Peyer's patch (tissue), 4 donors: ENCODE measurements around the gene MOSPD2. TPM values are rescaled to one million over a fixed set of nuclear protein-coding genes. Genes with fewer than 3 reads are reported as not detected.

Source experiments
- DNase-seq, 3 donors: peaks; one replicate each; pipeline ENCODE4 v3.0.0-alpha.2; 2017 to 2019
- H3K27ac ChIP-seq, 4 donors: fragments of 200-600 bp; sonication (generic); one replicate each; pipeline ENCODE4 v1.5.1; 2016 to 2019
- H3K27me3 ChIP-seq, 2 donors: fragments of 200-600 bp; sonication (generic); one replicate each; pipeline ENCODE4 v1.5.1; 2019
- H3K36me3 ChIP-seq, 3 donors: fragments of 200-600 bp; sonication (generic); one replicate each; pipeline ENCODE4 v1.5.1; 2016 to 2019
- H3K4me1 ChIP-seq, 4 donors: fragments of 200-600 bp; sonication (generic); one replicate each; pipeline ENCODE4 v1.5.1; 2016 to 2019
- H3K4me3 ChIP-seq, 4 donors: fragments of 200-600 bp; sonication (generic); 1 replicate in 3 of 4; 2 replicates in 1 of 4; pipeline ENCODE4 v1.5.1; 2016 to 2019; ENCODE audit warnings: mild to moderate bottlenecking in 1 of 4
- H3K9me3 ChIP-seq, 4 donors: fragments of 200-600 bp; sonication (generic); one replicate each; pipeline ENCODE4 v1.5.1; 2016 to 2019; ENCODE audit warnings: mild to moderate bottlenecking in 1 of 4
- CTCF ChIP-seq, 6 experiments: fragments of 450-650 bp in 4 of 6; fragments of 200-600 bp in 2 of 6; sonication (generic) in 1 of 6; IDR thresholded peaks; one replicate each; pipeline ENCODE4 v1.5.1; 2017 to 2019; ENCODE audit warnings: antibody characterized with exemption in 6 of 6, mild to moderate bottlenecking in 3 of 6, moderate library complexity in 1 of 6
- POLR2A ChIP-seq, 2 donors: fragments of 450-650 bp; IDR thresholded peaks; one replicate each; pipeline ENCODE4 v1.5.1; 2017; ENCODE audit warnings: antibody characterized with exemption in 2 of 2, mild to moderate bottlenecking in 2 of 2, moderate library complexity in 2 of 2
- total RNA-seq, 4 donors: library from RNA; depleted of rRNA; stranded (reverse); fragments of >200 nt; gene quantifications; one replicate each; pipeline ENCODE4 v1.1.0, GENCODE V29; 2016

Gene MOSPD2
- total RNA-seq, 4 donors from 2014 or later, result 9.9 to 24.2 (median 22.0) TPM

- DNase-seq, result no peak
- Histone ChIP-seq H3K36me3 (no peaks in the 10 kb centered on the region), H3K27me3 (no peaks in the 10 kb centered on the region), H3K27ac (no peak overlapping the region), H3K4me3 (no peak overlapping the region), H3K4me1 (no peaks in the 10 kb centered on the region), H3K9me3 (no peaks in the 10 kb centered on the region)
- TF ChIP-seq CTCF (IDR thresholded peaks at IDR 0.05), result no peak
- TF ChIP-seq POLR2A (IDR thresholded peaks at IDR 0.05), result no peak
Observed at GRCh38 chrX:14871767-14872166, 1.5 kb upstream of the MOSPD2 start.

GRCh38 chrX:14872355-14872754, 866 bp upstream of the MOSPD2 start:
- no peak overlapping the region for H3K27ac ChIP-seq
- peak overlapping the region; percentile 39 to 66 (median 60) for H3K4me3 ChIP-seq
- H3K9me3 ChIP-seq, result no peaks in the 10 kb centered on the region
- DNase-seq, result no peak
- no peaks in the 10 kb centered on the region for H3K4me1 ChIP-seq
- no peaks in the 10 kb centered on the region for H3K27me3 ChIP-seq
- no peak for TF ChIP-seq CTCF (IDR thresholded peaks at IDR 0.05)
- TF ChIP-seq POLR2A (IDR thresholded peaks at IDR 0.05), result no peak
- H3K36me3 ChIP-seq, result no peaks in the 10 kb centered on the region

GRCh38 chrX:14873676-14874049, 442 bp downstream of the MOSPD2 start:
- DNase-seq, result no peak
- Histone ChIP-seq H3K4me3 (peak overlapping the region; percentile 54 to 72 (median 66)), H3K4me1 (no peaks in the 10 kb centered on the region), H3K27ac (peak overlapping the region; percentile 68 to 85 (median 82)), H3K36me3 (no peaks in the 10 kb centered on the region), H3K27me3 (no peaks in the 10 kb centered on the region), H3K9me3 (no peaks in the 10 kb centered on the region)
- TF ChIP-seq POLR2A (IDR thresholded peaks at IDR 0.05), result no peak
- no peak for TF ChIP-seq CTCF (IDR thresholded peaks at IDR 0.05)

GRCh38 chrX:14875624-14876023, 2.4 kb downstream of the MOSPD2 start:
- Histone ChIP-seq H3K36me3 (no peaks in the 10 kb centered on the region), H3K27me3 (no peaks in the 10 kb centered on the region), H3K4me1 (no peaks in the 10 kb centered on the region), H3K9me3 (no peaks in the 10 kb centered on the region), H3K4me3 (no peak overlapping the region), H3K27ac (no peak overlapping the region)
- no peak for DNase-seq
- TF ChIP-seq CTCF (IDR thresholded peaks at IDR 0.05) (no peak), POLR2A (IDR thresholded peaks at IDR 0.05) (no peak)

- no peak overlapping the region for H3K4me3 ChIP-seq
- no peaks in the 10 kb centered on the region for H3K4me1 ChIP-seq
- TF ChIP-seq CTCF (IDR thresholded peaks at IDR 0.05) (no peak), POLR2A (IDR thresholded peaks at IDR 0.05) (no peak)
- no peak for DNase-seq
- no peak overlapping the region for H3K27ac ChIP-seq
- no peaks in the 10 kb centered on the region for H3K9me3 ChIP-seq
- no peaks in the 10 kb centered on the region for H3K36me3 ChIP-seq
- no peaks in the 10 kb centered on the region for H3K27me3 ChIP-seq
Observed at GRCh38 chrX:14883826-14884225, 10.6 kb downstream of the MOSPD2 start.

GRCh38 chrX:14884714-14885113, 11.5 kb downstream of the MOSPD2 start:
- Histone ChIP-seq H3K9me3 (no peaks in the 10 kb centered on the region), H3K4me3 (no peak overlapping the region), H3K27ac (no peak overlapping the region), H3K27me3 (no peaks in the 10 kb centered on the region), H3K36me3 (no peaks in the 10 kb centered on the region), H3K4me1 (no peaks in the 10 kb centered on the region)
- TF ChIP-seq POLR2A (IDR thresholded peaks at IDR 0.05) (no peak), CTCF (IDR thresholded peaks at IDR 0.05) (no peak)
- DNase-seq, result no peak
